ENCODE measurements around the gene LLGL2. TPM values are rescaled to one million over a fixed set of nuclear protein-coding genes. Genes with fewer than 3 reads are reported as not detected.
A peak's percentile ranks its signal among the peaks of the same experiment; 100 is the strongest.

Gene LLGL2
- total and polyA plus RNA-seq, 7 donors, result 1.4 to 3.3 (median 1.5) TPM

- ATAC-seq, result no peak
- Histone ChIP-seq H3K27ac (peak overlapping the region; percentile 66), H3K4me1 (peaks cover 52% of the 10 kb centered on the region), H3K9me3 (no peaks in the 10 kb centered on the region), H3K36me3 (ENCODE audit: insufficient read depth in 1 of 2, low read depth in 1 of 2) (peaks cover 0 to 73% of the 10 kb centered on the region in 2 donors), H3K4me3 (no peak overlapping the region), H3K27me3 (ENCODE audit: insufficient read depth in 3 of 3, low read length in 2 of 3) (no peaks in the 10 kb centered on the region)
- intact Hi-C loops (cut with DNase I), result no loop called here
- WGBS, 3 donors, result 65 to 71% (median 67%) methylated on average over 20 to 27 of the region's 27 CpGs
- TF ChIP-seq CTCF (IDR thresholded peaks at IDR 0.05), result no peak
- no peak for DNase-seq
Observed at GRCh38 chr17:75507733-75508719, 17.5 kb upstream of the LLGL2 start.

GRCh38 chr17:75508931-75509361 is 16.6 kb upstream of the LLGL2 start:
- Histone ChIP-seq H3K4me1 (peaks cover 57% of the 10 kb centered on the region), H3K9me3 (no peaks in the 10 kb centered on the region), H3K27me3 (ENCODE audit: insufficient read depth in 3 of 3, low read length in 2 of 3) (no peaks in the 10 kb centered on the region), H3K27ac (peak overlapping the region; percentile 66), H3K36me3 (ENCODE audit: insufficient read depth in 1 of 2, low read depth in 1 of 2) (peaks cover 0 to 64% of the 10 kb centered on the region in 2 donors), H3K4me3 (peak overlapping the region; percentile 98)
- DNase-seq (peak in 1 of 2 donors; percentile 11), ATAC-seq (no peak)
- intact Hi-C loops (cut with DNase I), result no loop called here
- TF ChIP-seq CTCF (IDR thresholded peaks at IDR 0.05), result no peak
- WGBS, 3 donors, result 45 to 57% (median 47%) methylated on average over 5 of the region's 5 CpGs

GRCh38 chr17:75509528-75510258 is 15.8 kb upstream of the LLGL2 start:
- peak overlapping the region; percentile 66 for H3K27ac ChIP-seq
- H3K9me3 ChIP-seq, result no peaks in the 10 kb centered on the region
- intact Hi-C loops (cut with DNase I), result loop anchor here (5.0 kb wide), 2 partner anchors 52 to 82 kb away; partner anchors contain the start of gene TMEM94 (in 1 of the 2)
- peak overlapping the region; percentile 98 for H3K4me3 ChIP-seq
- H3K36me3 ChIP-seq (ENCODE audit: insufficient read depth in 1 of 2, low read depth in 1 of 2), result peaks cover 0 to 57% of the 10 kb centered on the region in 2 donors
- no peak for TF ChIP-seq CTCF (IDR thresholded peaks at IDR 0.05)
- peaks cover 58% of the 10 kb centered on the region for H3K4me1 ChIP-seq
- H3K27me3 ChIP-seq (ENCODE audit: insufficient read depth in 3 of 3, low read length in 2 of 3), result no peaks in the 10 kb centered on the region
- 68 to 76% (median 69%) methylated on average over 19 of the region's 19 CpGs for WGBS, 3 donors
- DNase-seq (no peak), ATAC-seq (peak in 2 of 4 donors; percentile 12 to 25)

GRCh38 chr17:75511270-75511609 is 14.3 kb upstream of the LLGL2 start:
- DNase-seq (no peak), ATAC-seq (no peak)
- no peaks in the 10 kb centered on the region for H3K27me3 ChIP-seq (ENCODE audit: insufficient read depth in 3 of 3, low read length in 2 of 3)
- intact Hi-C loops (cut with DNase I), result loop anchor here (5.0 kb wide), 2 partner anchors 54 to 84 kb away; partner anchors contain the start of gene TMEM94 (in 1 of the 2)
- no peak for TF ChIP-seq CTCF (IDR thresholded peaks at IDR 0.05)
- H3K9me3 ChIP-seq, result no peaks in the 10 kb centered on the region
- H3K4me1 ChIP-seq, result peaks cover 58% of the 10 kb centered on the region
- H3K36me3 ChIP-seq (ENCODE audit: insufficient read depth in 1 of 2, low read depth in 1 of 2), result peaks cover 0 to 41% of the 10 kb centered on the region in 2 donors
- 88 to 93% (median 90%) methylated on average over 4 of the region's 4 CpGs for WGBS, 3 donors
- peak overlapping the region; percentile 98 for H3K4me3 ChIP-seq
- H3K27ac ChIP-seq, result peak overlapping the region; percentile 66

Data from psoas muscle (tissue), 8 donors.